H9 (cell line): ENCODE results near the gene FREM1. TPM values are rescaled to one million over a fixed set of nuclear protein-coding genes. Genes with fewer than 3 reads are reported as not detected.

ENCODE experiments used
- DNase-seq: peaks from one replicate; pipeline ENCODE4 v3.0.0-alpha.2; 2017
- H2AFZ ChIP-seq: one replicate; pipeline ENCODE4 v1.6.1; 2013; ENCODE audit warnings: mild to moderate bottlenecking, low read length, control low read depth, moderate library complexity
- H2AK5ac ChIP-seq: 2 replicates; pipeline ENCODE4 v1.6.1; 2013; ENCODE audit warnings: low read length, control low read depth, mixed read lengths; ENCODE audit not compliant: insufficient read length
- H2BK120ac ChIP-seq: one replicate; pipeline ENCODE4 v1.6.1; 2013; ENCODE audit warnings: low read depth, mild to moderate bottlenecking, low read length, control low read depth, inconsistent platforms; ENCODE audit not compliant: poor library complexity, severe bottlenecking
- H2BK12ac ChIP-seq: 2 replicates; pipeline ENCODE4 v1.6.1; 2013; ENCODE audit warnings: low read length, control low read depth, mixed read lengths, low read depth; ENCODE audit not compliant: insufficient read length
- H2BK15ac ChIP-seq: 2 replicates; pipeline ENCODE4 v1.6.1; 2013; ENCODE audit warnings: low read depth, low read length, control low read depth
- H2BK20ac ChIP-seq: one replicate; pipeline ENCODE4 v1.6.1; 2013; ENCODE audit warnings: low read depth, mild to moderate bottlenecking, low read length, control low read depth, inconsistent platforms; ENCODE audit not compliant: poor library complexity, severe bottlenecking
- H2BK5ac ChIP-seq: 2 replicates; pipeline ENCODE4 v1.6.1; 2013; ENCODE audit warnings: low read length, control low read depth, mixed read lengths; ENCODE audit not compliant: insufficient read length
- H3K14ac ChIP-seq: 2 replicates; pipeline ENCODE4 v1.6.1; 2013; ENCODE audit warnings: low read length, control low read depth; ENCODE audit not compliant: insufficient read depth
- H3K18ac ChIP-seq: 2 replicates; pipeline ENCODE4 v1.6.1; 2013; ENCODE audit warnings: low read depth, mild to moderate bottlenecking, mixed read lengths, low read length, control low read depth; ENCODE audit not compliant: insufficient read length
- H3K23ac ChIP-seq: 2 replicates; pipeline ENCODE4 v1.6.1; 2013; ENCODE audit warnings: low read length, control low read depth, mixed read lengths, low read depth; ENCODE audit not compliant: insufficient read length
- H3K23me2 ChIP-seq: 2 replicates; pipeline ENCODE4 v1.6.1; 2013; ENCODE audit warnings: low read depth, mild to moderate bottlenecking, mixed read lengths, low read length, control low read depth; ENCODE audit not compliant: insufficient read length, poor library complexity, severe bottlenecking
- H3K27ac ChIP-seq: 2 replicates; pipeline ENCODE4 v1.5.1; 2013; ENCODE audit warnings: low read length, control low read depth, mixed read lengths, low read depth; ENCODE audit not compliant: insufficient read length
- H3K27me3 ChIP-seq: 2 replicates; pipeline ENCODE4 v1.6.1; 2013; ENCODE audit warnings: low read length, control low read depth, inconsistent platforms; ENCODE audit not compliant: insufficient read depth
- H3K4ac ChIP-seq: 2 replicates; pipeline ENCODE4 v1.6.1; 2013; ENCODE audit warnings: low read depth, mild to moderate bottlenecking, control low read depth, inconsistent platforms, low read length, moderate library complexity
- H3K4me1 ChIP-seq: 2 replicates; pipeline ENCODE4 v1.6.1; 2013; ENCODE audit warnings: low read length, control low read depth, inconsistent platforms; ENCODE audit not compliant: insufficient read depth
- H3K4me2 ChIP-seq: 2 replicates; pipeline ENCODE4 v1.6.1; 2013; ENCODE audit warnings: low read length, control low read depth, mixed read lengths; ENCODE audit not compliant: insufficient read length, insufficient read depth
- H3K56ac ChIP-seq: 2 replicates; pipeline ENCODE4 v1.6.1; 2013; ENCODE audit warnings: low read depth, mild to moderate bottlenecking, mixed read lengths, low read length, control low read depth; ENCODE audit not compliant: insufficient read length
- H3K79me1 ChIP-seq: 2 replicates; pipeline ENCODE4 v1.6.1; 2013; ENCODE audit warnings: low read depth, mild to moderate bottlenecking, moderate library complexity, low read length, control low read depth, inconsistent platforms; ENCODE audit not compliant: insufficient read depth, poor library complexity, severe bottlenecking
- H3K79me2 ChIP-seq: 2 replicates; pipeline ENCODE4 v1.6.1; 2013; ENCODE audit warnings: low read length, control low read depth, inconsistent platforms; ENCODE audit not compliant: insufficient read depth
- H3K9ac ChIP-seq: 2 replicates; pipeline ENCODE4 v1.6.1; 2013; ENCODE audit warnings: low read length, control low read depth, mixed read lengths; ENCODE audit not compliant: insufficient read length; ENCODE audit errors: extremely low read depth
- H3K9me3 ChIP-seq: one replicate; pipeline ENCODE4 v1.6.1; 2013; ENCODE audit warnings: low read depth, low read length, inconsistent platforms; ENCODE audit not compliant: control insufficient read depth
- H3T11ph ChIP-seq: one replicate; pipeline ENCODE4 v1.6.1; 2013; ENCODE audit warnings: mild to moderate bottlenecking, low read length, control low read depth, inconsistent platforms
- H4K20me1 ChIP-seq: one replicate; pipeline ENCODE4 v1.6.1; 2013; ENCODE audit not compliant: control insufficient read depth, insufficient read length, insufficient read depth
- H4K5ac ChIP-seq: 2 replicates; pipeline ENCODE4 v1.6.1; 2013; ENCODE audit warnings: low read depth, mild to moderate bottlenecking, mixed read lengths, low read length, control low read depth; ENCODE audit not compliant: insufficient read length
- H4K8ac ChIP-seq: replicated peaks from 2 replicates; pipeline ENCODE4 v1.6.1; 2013; ENCODE audit warnings: low read length, control low read depth, mixed read lengths, low read depth; ENCODE audit not compliant: insufficient read length
- H4K91ac ChIP-seq: 2 replicates; pipeline ENCODE4 v1.6.1; 2013; ENCODE audit warnings: low read depth, mild to moderate bottlenecking, moderate library complexity, mixed read lengths, low read length, control low read depth; ENCODE audit not compliant: insufficient read length
- H3K27ac Mint-ChIP-seq, 3 experiments: 2 replicates in 2 of 3; 3 replicates in 1 of 3; pipeline ENCODE4 v1.8.0; 2020 to 2021; ENCODE audit warnings: mixed read lengths in 3 of 3, mild to moderate bottlenecking in 1 of 3, moderate library complexity in 1 of 3
- H3K27me3 Mint-ChIP-seq: 2 replicates; pipeline ENCODE4 v1.8.0; 2021; ENCODE audit warnings: low read depth, mild to moderate bottlenecking, moderate library complexity, mixed read lengths
- H3K36me3 Mint-ChIP-seq, 3 experiments: 2 replicates in 2 of 3; 3 replicates in 1 of 3; pipeline ENCODE4 v1.8.0; 2020 to 2021; ENCODE audit warnings: low read depth in 3 of 3, mixed read lengths in 3 of 3; ENCODE audit not compliant: insufficient read depth in 1 of 3
- H3K4me1 Mint-ChIP-seq, 2 experiments: 2 replicates each; pipeline ENCODE4 v1.8.0; 2020; ENCODE audit warnings: mixed read lengths in 2 of 2
- H3K4me3 Mint-ChIP-seq, 2 experiments: 2 replicates in 1 of 2; 3 replicates in 1 of 2; pipeline ENCODE4 v1.8.0; 2020 to 2021; ENCODE audit warnings: mild to moderate bottlenecking in 2 of 2, mixed read lengths in 2 of 2, moderate library complexity in 1 of 2
- H3K9me3 Mint-ChIP-seq, 2 experiments: 2 replicates in 1 of 2; 3 replicates in 1 of 2; pipeline ENCODE4 v1.8.0; 2020; ENCODE audit warnings: mild to moderate bottlenecking in 2 of 2, mixed read lengths in 2 of 2, moderate library complexity in 1 of 2
- CTCF ChIP-seq: fragments of 200-600 bp; sonication (generic); conservative IDR thresholded peaks from 3 replicates; pipeline ENCODE4 v1.8.0; 2021; ENCODE audit warnings: antibody characterized with exemption, mild to moderate bottlenecking
- WGBS: extraction: QIAGEN DNeasy Blood & Tissue Kit; methylation state at CpG from one replicate; pipeline ENCODE4 v1.1.7; 2013; ENCODE audit warnings: missing lambda C conversion rate, low lambda C conversion rate, mixed read lengths; ENCODE audit not compliant: insufficient read length; ENCODE audit errors: extremely low coverage; 5-methylcytosine and 5-hydroxymethylcytosine counted together
- total RNA-seq: library from RNA; stranded (reverse); gene quantifications from 2 replicates; pipeline ENCODE4 v1.2.1, GENCODE V29; 2021

FREM1 gene
- total RNA-seq, 1 experiment from 2014 or later: 0.44 TPM

- Histone ChIP-seq H2BK15ac (no peak within 1 kb of the TSS), H3K23me2 (peaks cover 5% of the 10 kb centered on the region), H3K27me3 (no peaks in the 10 kb centered on the region), H3K4me2 (peak within 1 kb of the TSS; percentile 78), H4K5ac (no peak within 1 kb of the TSS), H2BK120ac (no peak within 1 kb of the TSS), H3K79me2 (peaks cover 4% of the 10 kb centered on the region; the same call in 1 of the 2 replicates), H2BK5ac (no peak within 1 kb of the TSS), H4K20me1 (no peaks in the 10 kb centered on the region), H3T11ph (no peak within 1 kb of the TSS), H3K4me1 (peaks cover 2% of the 10 kb centered on the region; the same call in 1 of the 2 replicates), H2BK20ac (no peak within 1 kb of the TSS), H4K91ac (no peak within 1 kb of the TSS), H3K14ac (peak within 1 kb of the TSS; percentile 83), H3K27ac (no peak within 1 kb of the TSS), H2AFZ (no peak within 1 kb of the TSS), H3K9me3 (no peaks in the 10 kb centered on the region), H2AK5ac (no peak within 1 kb of the TSS), H3K79me1 (no peaks in the 10 kb centered on the region), H3K23ac (no peak within 1 kb of the TSS), H3K56ac (no peak within 1 kb of the TSS), H3K4ac (no peak within 1 kb of the TSS), H3K18ac (peak within 1 kb of the TSS; percentile 66), H2BK12ac (no peak within 1 kb of the TSS), H3K9ac (peak within 1 kb of the TSS; percentile 64), H4K8ac (no peak within 1 kb of the TSS)
- Mint-ChIP-seq H3K9me3 (no peaks in the 10 kb centered on the region), H3K4me3 (peak within 1 kb of the TSS; percentile 86 to 96), H3K4me1 (peaks cover 25 to 27% of the 10 kb centered on the region in 2 experiments), H3K27ac (peak within 1 kb of the TSS; percentile 76 to 96 (median 94)), H3K27me3 (no peaks in the 10 kb centered on the region), H3K36me3 (peaks cover 9 to 16% (median 15%) of the 10 kb centered on the region in 3 experiments; a peak in 6 of 7 replicates)
- no peak for TF ChIP-seq CTCF
- no CpG with 5 or more reads among the region's 50 CpGs for WGBS
- DNase-seq: peak; percentile 63
Measured at GRCh38 chr9:14693251-14693861, 216.9 kb downstream of the FREM1 start, which contains the start of gene ZDHHC21. Gene ZDHHC21 (minus strand): TSS chr9:14693432. CDS start chr9:14674340, 19,092 bp downstream.
